Neural cell (in vitro differentiated cells): ENCODE results near the gene SMG6. TPM values are rescaled to one million over a fixed set of nuclear protein-coding genes. Genes with fewer than 3 reads are reported as not detected.

Experiments
- H2AFZ ChIP-seq: fragments of 200-600, 300-800 bp; sonication (generic), shearing (Covaris generic); 2 replicates; pipeline ENCODE4 v1.6.0; 2014; ENCODE audit warnings: low read depth, mild to moderate bottlenecking, antibody characterized with exemption, low read length, moderate library complexity
- H3F3A ChIP-seq: fragments of 200-600 bp; shearing (Covaris generic); 2 replicates; pipeline ENCODE4 v1.6.1; 2016; ENCODE audit warnings: mild to moderate bottlenecking, moderate library complexity, mixed read lengths, antibody characterized with exemption, low read length; ENCODE audit not compliant: insufficient read depth, poor library complexity, severe bottlenecking
- H3K27ac ChIP-seq: fragments of 200-600, 300-800 bp; sonication (generic), shearing (Covaris generic); 2 replicates; pipeline ENCODE4 v1.5.1; 2014; ENCODE audit warnings: mild to moderate bottlenecking, low read length, moderate library complexity
- H3K27me3 ChIP-seq: fragments of 300-800, 200-600 bp; sonication (generic), shearing (Covaris generic); 2 replicates; pipeline ENCODE4 v1.6.0; 2014; ENCODE audit warnings: mild to moderate bottlenecking, low read depth, low read length, moderate library complexity; ENCODE audit not compliant: insufficient read depth
- H3K36me3 ChIP-seq: fragments of 300-800, 200-600 bp; sonication (generic), shearing (Covaris generic); 2 replicates; pipeline ENCODE4 v1.5.1; 2014; ENCODE audit warnings: mild to moderate bottlenecking, antibody characterized with exemption, low read length, moderate library complexity; ENCODE audit not compliant: insufficient read depth
- H3K4me2 ChIP-seq: fragments of 300-800, 200-600 bp; sonication (generic), shearing (Covaris generic); 2 replicates; pipeline ENCODE4 v1.6.0; 2014; ENCODE audit warnings: mild to moderate bottlenecking, low read length
- H3K4me3 ChIP-seq: fragments of 300-800, 200-600 bp; sonication (generic), shearing (Covaris generic); 2 replicates; pipeline ENCODE4 v1.5.1; 2014; ENCODE audit warnings: mild to moderate bottlenecking, low read length, moderate library complexity
- H3K79me2 ChIP-seq: fragments of 200-600 bp; shearing (Covaris generic); replicated peaks from 2 replicates; pipeline ENCODE4 v1.6.0; 2014; ENCODE audit warnings: mild to moderate bottlenecking, low read length, moderate library complexity; ENCODE audit not compliant: insufficient read depth
- H3K9ac ChIP-seq: fragments of 300-800, 200-600 bp; sonication (generic), shearing (Covaris generic); 2 replicates; pipeline ENCODE4 v1.6.1; 2016; ENCODE audit warnings: mild to moderate bottlenecking, low read length, mixed read lengths
- H3K9me2 ChIP-seq: fragments of 200-600 bp; shearing (Covaris generic); 2 replicates; pipeline ENCODE4 v1.6.1; 2016; ENCODE audit warnings: mild to moderate bottlenecking, low read length, mixed read lengths; ENCODE audit not compliant: insufficient read depth
- H3K9me3 ChIP-seq: fragments of 200-600, 300-800 bp; sonication (generic), shearing (Covaris generic); 2 replicates; pipeline ENCODE4 v1.6.1; 2016; ENCODE audit warnings: mild to moderate bottlenecking, mixed run types, low read length, moderate library complexity, mixed read lengths
- H4K20me1 ChIP-seq: fragments of 200-600 bp; shearing (Covaris generic); 2 replicates; pipeline ENCODE4 v1.6.1; 2016; ENCODE audit warnings: mild to moderate bottlenecking, mixed run types; ENCODE audit not compliant: insufficient read depth
- CTCF ChIP-seq: fragments of 450-650 bp; IDR thresholded peaks from 2 replicates; pipeline ENCODE4 v1.5.1; 2014; ENCODE audit warnings: antibody characterized with exemption, mild to moderate bottlenecking, moderate library complexity; ENCODE audit not compliant: poor library complexity, severe bottlenecking
- EP300 ChIP-seq: fragments of 450-650 bp; conservative IDR thresholded peaks from 2 replicates; pipeline ENCODE4 v1.6.1; 2014; ENCODE audit warnings: antibody characterized with exemption, mild to moderate bottlenecking, moderate library complexity; ENCODE audit not compliant: poor library complexity, severe bottlenecking
- EZH2 ChIP-seq: fragments of 200-600, 300-800 bp; shearing (Covaris generic), sonication (generic); IDR thresholded peaks from 2 replicates; pipeline ENCODE4 v1.6.1; 2014; ENCODE audit warnings: antibody characterized with exemption, low read length, borderline replicate concordance, mild to moderate bottlenecking; ENCODE audit not compliant: insufficient read depth, poor library complexity, severe bottlenecking
- MXI1 ChIP-seq: fragments of 450-650 bp; conservative IDR thresholded peaks from 2 replicates; pipeline ENCODE4 v1.6.1; 2014; ENCODE audit warnings: antibody characterized with exemption, mild to moderate bottlenecking; ENCODE audit not compliant: poor library complexity, severe bottlenecking
- POLR2AphosphoS5 ChIP-seq: IDR thresholded peaks from 2 replicates; pipeline ENCODE4 v1.6.1; 2012
- RAD21 ChIP-seq: fragments of 450-650 bp; conservative IDR thresholded peaks from 2 replicates; pipeline ENCODE4 v1.6.1; 2014; ENCODE audit warnings: antibody characterized with exemption, mild to moderate bottlenecking, moderate library complexity
- REST ChIP-seq: IDR thresholded peaks from 2 replicates; pipeline ENCODE4 v1.6.1; 2012; ENCODE audit warnings: borderline replicate concordance
- SMC3 ChIP-seq: fragments of 450-650 bp; conservative IDR thresholded peaks from 2 replicates; pipeline ENCODE4 v1.6.1; 2014; ENCODE audit warnings: antibody characterized with exemption, mild to moderate bottlenecking, moderate library complexity; ENCODE audit not compliant: poor library complexity
- TAF1 ChIP-seq: IDR thresholded peaks from 2 replicates; pipeline ENCODE4 v1.6.1; 2012; ENCODE audit warnings: low read depth
- polyA plus RNA-seq: library from polyadenylated mRNA; depleted of rRNA; stranded (reverse); fragments of >200 nt; gene quantifications from 2 replicates; pipeline ENCODE4 v1.2.3, GENCODE V29; 2014

SMG6 gene
- polyA plus RNA-seq, 1 donor from 2014 or later = 13.9 TPM

DNA sequence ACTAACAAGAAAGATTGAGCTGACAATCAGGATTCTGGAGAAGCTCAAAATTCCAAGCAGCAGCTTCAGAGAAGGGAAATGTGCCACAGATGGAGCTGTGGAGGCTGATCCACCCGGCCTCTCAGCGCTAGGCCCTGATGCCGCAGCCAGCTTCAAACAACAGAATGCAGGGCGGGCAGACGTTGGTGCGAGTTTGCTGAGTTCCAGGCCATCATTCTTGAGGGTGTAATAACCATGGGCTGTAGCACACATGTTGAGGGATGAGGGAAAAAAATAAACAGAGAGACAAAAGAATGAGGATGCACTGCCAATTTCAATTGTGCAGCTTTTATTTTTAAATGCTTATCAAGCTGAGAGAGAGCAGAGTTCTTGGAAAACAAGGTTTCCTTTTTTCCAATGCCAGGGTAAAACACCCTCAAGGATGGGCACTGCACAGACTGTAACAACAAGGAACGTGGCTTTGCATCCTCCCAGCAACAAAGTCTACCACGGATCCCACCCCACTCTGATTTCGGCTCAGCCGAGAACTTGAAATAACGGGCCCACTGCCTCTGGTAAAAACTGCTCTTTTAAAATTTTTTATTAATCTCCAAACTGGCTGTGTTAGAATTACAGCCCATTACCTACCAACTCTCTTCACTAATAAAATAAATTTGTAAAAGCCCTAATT lies 90.2 kb downstream of the SMG6 start:
- no peaks in the 10 kb centered on the region for H4K20me1 ChIP-seq
- H3K4me2 ChIP-seq = no peak overlapping the region
- no peaks in the 10 kb centered on the region for H3K36me3 ChIP-seq
- TF ChIP-seq SMC3 (no peak), TAF1 (no peak), EZH2 (no peak), RAD21 (no peak), EP300 (no peak), REST (no peak), POLR2AphosphoS5 (no peak)
- H3K27me3 ChIP-seq = no peaks in the 10 kb centered on the region
- H3F3A ChIP-seq = no peaks in the 10 kb centered on the region
- no peak overlapping the region for H3K4me3 ChIP-seq
- no peaks in the 10 kb centered on the region for H3K9me3 ChIP-seq
- H3K9ac ChIP-seq = no peak overlapping the region
- H3K27ac ChIP-seq = no peak overlapping the region
- H3K79me2 ChIP-seq = no peaks in the 10 kb centered on the region
- H2AFZ ChIP-seq = no peak overlapping the region
- no peaks in the 10 kb centered on the region for H3K9me2 ChIP-seq

- Histone ChIP-seq H3K9me2 (no peaks in the 10 kb centered on the region), H3K9ac (no peak overlapping the region), H3K4me2 (no peak overlapping the region), H3K27ac (no peak overlapping the region), H2AFZ (no peak overlapping the region), H3K36me3 (no peaks in the 10 kb centered on the region), H3F3A (no peaks in the 10 kb centered on the region), H3K9me3 (no peaks in the 10 kb centered on the region), H3K4me3 (no peak overlapping the region), H3K79me2 (no peaks in the 10 kb centered on the region), H3K27me3 (no peaks in the 10 kb centered on the region), H4K20me1 (no peaks in the 10 kb centered on the region)
- TF ChIP-seq EZH2 (no peak), CTCF (no peak), MXI1 (no peak), SMC3 (no peak), POLR2AphosphoS5 (no peak), TAF1 (no peak), REST (no peak)
Measured at GRCh38 chr17:2212400-2212981, 91.1 kb downstream of the SMG6 start.
